ENCODE results near the gene GFOD2.

The GFOD2 gene

DNA sequence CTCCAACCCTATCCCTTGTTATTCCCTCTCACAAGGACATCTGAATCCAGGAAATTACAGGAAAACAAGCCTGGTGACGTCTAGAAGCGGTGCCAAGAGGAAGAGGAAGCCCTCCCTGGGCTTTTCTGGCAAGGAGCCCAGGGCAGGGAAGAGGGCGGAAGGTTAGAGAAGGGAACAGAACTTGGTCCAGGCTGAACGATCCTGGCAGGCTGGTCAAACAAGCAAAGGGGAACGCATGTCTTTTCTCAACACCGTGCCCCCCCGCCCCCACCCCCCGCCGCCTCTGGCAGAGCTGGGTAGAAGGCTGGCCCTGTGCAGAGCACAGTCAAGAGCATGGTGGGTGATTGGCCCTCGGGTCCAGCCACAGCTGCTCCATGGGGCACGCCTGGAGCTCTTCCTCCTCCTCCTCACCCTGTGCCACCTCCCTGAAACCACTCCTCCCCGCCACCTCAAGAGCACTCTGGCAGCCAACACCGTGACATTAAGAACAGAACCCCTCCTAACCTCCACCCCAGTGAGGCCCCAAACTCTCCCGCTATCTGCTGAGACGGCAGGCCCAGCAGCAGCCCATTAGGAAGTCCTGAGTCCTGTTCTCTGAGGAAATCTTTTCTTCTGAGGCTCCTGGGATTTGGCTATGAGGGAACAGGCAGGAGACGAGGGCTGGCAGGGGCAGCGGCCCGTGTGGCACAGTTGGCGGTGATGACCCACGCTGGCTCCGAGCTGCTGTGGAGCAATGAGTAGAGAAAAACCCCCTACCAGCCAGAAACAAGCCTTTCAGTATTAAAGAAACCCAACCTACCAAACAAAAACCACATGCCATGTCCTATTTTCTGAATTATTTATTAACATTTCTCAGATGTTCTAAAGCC is 45.2 kb downstream of the GFOD2 start:
- DNase-seq (ENCODE audit: extremely low read depth in 1 of 2, low read depth in 1 of 2) = no peak

GRCh38 chr16:67672739-67673662 is 46.1 kb downstream of the GFOD2 start:
- DNase-seq (ENCODE audit: extremely low read depth in 1 of 2, low read depth in 1 of 2) = no peak

DNA sequence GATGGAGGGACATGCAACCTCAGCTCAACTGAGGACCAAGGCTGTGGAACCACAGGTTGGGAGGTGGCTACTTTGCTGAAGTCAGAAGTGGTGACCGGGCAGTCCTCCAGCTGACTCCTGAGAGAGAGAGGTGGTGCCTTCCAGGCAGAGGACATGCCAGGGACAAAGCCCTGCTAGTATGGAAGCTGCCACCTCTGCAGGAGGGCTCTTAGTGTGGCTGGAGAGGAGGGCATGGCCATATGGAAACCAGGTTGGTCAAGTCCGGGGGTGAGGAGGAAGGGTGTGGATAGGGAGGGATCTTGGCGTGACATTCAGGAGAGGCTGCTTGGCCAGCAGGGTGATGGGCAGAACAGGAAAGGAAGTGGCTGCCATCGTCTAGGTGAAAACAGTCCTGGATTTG is 46.8 kb downstream of the GFOD2 start:
- no peak for DNase-seq (ENCODE audit: extremely low read depth in 1 of 2, low read depth in 1 of 2)

DNA sequence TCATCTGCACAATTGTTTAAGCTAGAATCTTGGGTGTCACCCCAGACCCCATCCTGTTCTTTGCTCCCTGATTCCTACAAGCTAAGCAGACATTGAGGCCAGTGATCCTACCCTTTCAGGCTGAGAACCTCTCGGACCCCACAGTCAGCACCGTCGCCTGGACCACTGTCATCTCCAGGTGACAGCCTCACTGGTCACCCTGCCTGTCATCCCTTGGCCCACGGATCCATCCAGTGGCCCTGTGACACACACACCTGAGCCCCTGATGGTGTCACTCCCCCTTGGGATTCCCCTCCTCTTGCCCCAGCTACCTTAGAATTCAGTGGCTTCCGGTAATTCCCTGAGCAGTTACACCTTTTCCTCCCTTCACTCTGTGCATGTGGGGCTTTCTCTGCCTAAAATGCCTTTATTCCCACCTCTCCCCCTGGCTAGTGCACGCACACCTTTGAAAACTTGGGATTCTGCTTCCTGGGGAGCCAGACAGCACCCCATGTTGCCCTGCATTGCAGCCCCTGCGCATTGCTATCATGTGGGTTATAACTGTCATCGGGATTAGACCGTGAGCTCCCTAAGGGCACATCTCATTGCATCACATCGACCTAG is 49.5 kb downstream of the GFOD2 start:
- no peak for DNase-seq (ENCODE audit: extremely low read depth in 1 of 2, low read depth in 1 of 2)

DNA sequence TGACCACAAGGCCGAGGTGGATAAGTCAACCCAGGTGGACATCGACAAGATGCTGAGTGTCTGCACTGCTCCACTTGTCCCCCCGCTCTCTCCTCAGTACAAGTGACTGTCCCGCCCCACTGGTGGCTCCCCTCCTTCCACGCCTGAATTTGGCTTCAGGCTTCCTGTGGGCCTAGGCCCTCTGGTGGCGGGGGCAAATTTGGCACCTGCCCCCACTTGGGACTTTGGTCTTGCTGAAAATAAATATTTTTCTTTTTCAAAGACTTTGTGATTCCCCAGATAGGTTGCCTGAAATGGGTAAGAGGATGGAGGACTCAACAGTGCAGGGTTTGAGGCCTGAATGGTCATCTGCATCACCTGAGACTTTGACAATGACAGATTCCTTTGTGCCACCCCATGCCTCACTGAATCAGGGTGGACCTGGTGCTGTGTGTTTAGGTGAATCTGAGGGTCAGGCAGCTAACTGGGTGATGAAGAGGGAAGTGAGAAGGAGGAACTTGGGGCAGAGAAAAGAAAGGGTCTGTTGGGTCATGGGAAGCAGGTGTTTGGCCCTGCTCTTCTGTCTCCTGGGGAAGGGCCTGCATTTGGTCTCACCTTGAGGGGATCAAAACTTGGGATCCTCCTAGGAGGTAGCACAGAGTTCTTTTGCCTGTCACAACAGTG is 50.5 kb downstream of the GFOD2 start:
- DNase-seq (ENCODE audit: extremely low read depth in 1 of 2, low read depth in 1 of 2) = no peak

DNA sequence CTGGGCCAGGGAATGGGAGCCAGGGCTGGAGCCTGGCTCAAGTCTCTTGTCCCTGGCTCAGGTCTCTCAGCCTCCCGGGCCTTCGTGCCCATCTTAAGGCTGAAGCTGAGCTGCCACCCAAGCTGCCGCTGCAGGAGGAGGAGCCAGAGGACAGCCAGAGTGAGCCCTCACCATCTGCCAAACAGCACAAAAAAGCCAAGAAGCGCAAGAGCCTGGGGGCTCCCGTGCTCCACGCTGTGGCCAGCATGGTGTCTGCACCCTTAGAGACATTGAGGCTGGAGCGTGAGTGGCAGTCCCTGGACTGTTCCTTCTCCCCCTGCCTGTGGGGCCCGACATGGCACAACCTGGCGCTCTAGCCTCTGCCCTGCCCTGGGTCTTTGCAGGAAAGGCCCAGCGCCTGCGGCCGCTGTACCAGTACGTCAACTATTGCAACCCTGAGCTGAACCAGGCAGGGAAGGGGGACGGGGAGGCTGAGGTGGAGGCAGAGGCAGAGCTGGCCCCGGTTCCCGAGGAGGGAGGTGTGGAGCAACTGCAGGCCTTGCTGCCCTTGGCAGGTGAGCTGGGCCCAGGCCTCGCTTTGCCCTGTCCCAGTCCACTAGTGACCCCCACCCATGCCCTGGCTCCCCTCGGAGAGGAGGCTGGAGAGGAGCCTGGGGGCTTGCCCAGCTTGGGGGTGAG is 51.2 kb downstream of the GFOD2 start:
- peak; percentile 63 to 77 for DNase-seq (ENCODE audit: extremely low read depth in 1 of 2, low read depth in 1 of 2)

GRCh38 chr16:67667453-67667816 is 51.7 kb downstream of the GFOD2 start:
- DNase-seq (ENCODE audit: extremely low read depth in 1 of 2, low read depth in 1 of 2) = no peak

DNA sequence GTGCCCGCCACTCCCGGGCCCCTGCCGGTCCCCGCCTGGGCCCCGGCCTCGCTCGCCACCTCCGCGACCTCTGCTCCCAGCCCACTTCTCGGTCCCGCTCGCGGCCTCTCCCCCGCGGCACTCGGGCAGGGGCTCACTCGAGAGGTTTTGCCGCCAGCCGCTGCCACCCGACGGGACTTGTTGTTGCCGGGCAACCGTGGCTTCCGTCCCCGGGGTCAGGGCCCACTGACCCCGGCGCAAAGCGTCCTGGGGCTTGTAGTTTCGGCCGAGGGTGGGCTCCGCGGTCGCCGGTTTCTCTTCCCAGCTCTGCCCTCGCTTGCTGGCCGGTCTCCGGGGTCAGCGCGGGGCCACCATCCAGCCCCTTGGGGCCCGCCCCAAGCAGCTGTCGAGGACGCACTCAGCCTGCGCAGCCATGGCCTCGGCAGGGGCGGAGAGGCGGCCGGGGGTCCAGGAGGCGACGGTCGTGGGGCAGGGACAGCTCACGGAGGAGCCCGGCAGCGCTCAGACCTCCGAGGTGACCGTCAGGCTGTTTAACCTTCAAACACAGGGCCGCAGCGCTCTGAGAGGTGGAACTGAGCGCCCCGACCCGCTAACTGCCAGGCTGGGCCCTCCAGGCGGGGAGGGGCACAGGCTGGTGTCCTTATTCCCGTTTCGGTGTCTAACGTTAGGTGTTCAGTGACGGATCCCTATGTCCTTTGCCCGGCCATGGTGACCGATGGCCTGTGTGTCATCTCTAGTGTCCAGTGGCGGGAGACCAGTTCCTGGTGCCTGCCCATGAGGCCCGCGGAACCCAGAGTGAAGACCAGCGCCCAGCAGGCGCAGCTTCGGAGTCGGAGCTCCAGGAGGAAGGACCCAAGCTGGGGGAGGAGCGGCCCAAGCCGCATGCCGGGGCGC is 52.3 kb downstream of the GFOD2 start, which contains the start of the genes C16orf86 and ENKD1:
Gene C16orf86 (plus strand): TSS at position 256 of the 894 bp plus-strand sequence. CDS start 157 bp downstream, at position 413.
Gene ENKD1 (minus strand): TSS at position 192 of the 894 bp plus-strand sequence. CDS start 308 bp downstream, outside the sequence.
- peak; percentile 61 to 74 for DNase-seq (ENCODE audit: extremely low read depth in 1 of 2, low read depth in 1 of 2)

DNA sequence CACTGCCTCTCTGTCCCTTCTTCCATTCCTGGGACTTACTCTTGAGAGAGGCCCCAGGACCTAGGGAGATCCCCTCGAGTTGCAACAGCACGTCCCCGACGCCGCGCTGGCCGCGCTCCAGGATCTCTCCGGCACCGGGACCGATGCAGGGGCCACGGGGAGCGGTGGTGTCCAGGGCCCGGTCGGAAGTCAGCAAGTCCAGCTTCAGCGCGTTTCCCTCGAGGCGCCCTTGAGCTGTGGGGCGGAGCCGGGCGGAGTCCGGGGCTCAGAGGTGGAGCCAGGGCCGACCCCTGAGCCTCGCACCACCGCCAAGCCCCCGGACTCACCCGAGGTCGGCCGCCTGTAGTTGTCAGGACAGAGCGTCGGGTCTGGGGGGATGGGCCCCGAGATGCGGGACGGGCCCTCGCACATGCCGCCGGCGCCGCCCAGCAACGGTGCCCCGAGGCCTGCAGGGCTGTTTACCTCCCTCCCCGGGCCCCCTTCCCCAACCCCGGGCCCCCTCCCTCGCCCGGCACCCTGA is 53.0 kb downstream of the GFOD2 start:
- no peak for DNase-seq (ENCODE audit: extremely low read depth in 1 of 2, low read depth in 1 of 2)

- DNase-seq (ENCODE audit: extremely low read depth in 1 of 2, low read depth in 1 of 2) = no peak
These were observed 53.5 kb downstream of the GFOD2 start for GRCh38 chr16:67665598-67665997.

DNA sequence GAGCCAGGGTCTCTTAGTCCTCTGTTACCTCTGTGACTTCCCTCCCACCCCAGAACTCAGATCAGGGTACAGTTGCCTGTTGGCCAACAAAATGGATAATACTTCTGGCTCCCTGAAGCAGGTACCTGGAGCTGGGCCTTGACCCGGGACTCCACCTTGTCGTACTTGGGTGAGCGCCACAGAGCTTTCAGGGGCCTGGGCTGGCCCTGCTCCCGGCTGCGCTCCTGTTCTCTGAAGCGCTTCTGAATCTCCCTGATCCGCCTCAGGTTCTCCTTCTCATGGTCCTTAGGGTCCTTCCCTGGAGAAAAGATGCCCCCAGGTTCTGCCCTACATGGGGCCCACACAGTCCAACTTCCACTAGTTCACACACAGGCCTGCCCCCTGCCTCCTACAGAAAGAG is 54.2 kb downstream of the GFOD2 start:
- DNase-seq (ENCODE audit: extremely low read depth in 1 of 2, low read depth in 1 of 2) = no peak

DNA sequence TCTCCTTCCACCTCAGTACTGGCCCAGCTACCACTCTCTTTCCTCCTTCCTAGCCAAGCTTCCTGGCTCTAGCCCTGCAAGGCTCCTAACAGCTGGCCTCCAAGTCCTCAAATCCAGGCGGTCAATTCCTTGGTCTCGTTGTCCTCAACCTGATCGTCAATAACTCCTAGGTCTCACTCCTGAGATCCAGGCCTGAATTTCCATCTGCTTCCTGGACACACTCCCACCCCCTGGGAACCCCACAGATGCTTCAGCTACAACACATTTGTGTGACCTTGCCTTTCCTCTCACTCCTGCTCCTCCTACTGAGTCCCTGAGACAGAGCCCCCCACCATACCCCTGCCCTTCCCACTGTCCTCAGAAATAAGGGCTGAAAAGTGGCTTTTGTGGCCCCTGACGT is 54.9 kb downstream of the GFOD2 start:
- DNase-seq (ENCODE audit: extremely low read depth in 1 of 2, low read depth in 1 of 2) = no peak

- DNase-seq (ENCODE audit: extremely low read depth in 1 of 2, low read depth in 1 of 2) = no peak
These were observed 55.3 kb downstream of the GFOD2 start for GRCh38 chr16:67663877-67664222.

- DNase-seq (ENCODE audit: extremely low read depth in 1 of 2, low read depth in 1 of 2) = no peak
These were observed 55.8 kb downstream of the GFOD2 start for GRCh38 chr16:67663151-67663876.

DNA sequence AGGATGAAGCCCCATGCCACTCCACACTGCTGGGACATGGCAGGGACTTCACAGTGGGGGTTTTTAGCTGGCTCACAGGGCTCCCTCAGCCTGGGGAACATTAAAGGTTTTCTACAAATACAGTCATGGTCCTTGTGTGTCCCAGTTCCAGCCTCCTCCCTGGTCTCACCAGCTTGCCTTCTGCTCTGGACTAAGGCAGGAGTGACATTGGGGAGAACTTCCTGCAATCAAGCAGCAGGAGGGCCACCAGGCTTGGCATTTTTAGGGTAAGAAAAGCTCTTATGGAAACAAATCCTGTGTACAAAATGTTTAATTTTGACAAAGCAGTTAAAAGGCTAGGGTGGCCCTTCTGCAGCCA is 56.5 kb downstream of the GFOD2 start:
- no peak for DNase-seq (ENCODE audit: extremely low read depth in 1 of 2, low read depth in 1 of 2)

DNA sequence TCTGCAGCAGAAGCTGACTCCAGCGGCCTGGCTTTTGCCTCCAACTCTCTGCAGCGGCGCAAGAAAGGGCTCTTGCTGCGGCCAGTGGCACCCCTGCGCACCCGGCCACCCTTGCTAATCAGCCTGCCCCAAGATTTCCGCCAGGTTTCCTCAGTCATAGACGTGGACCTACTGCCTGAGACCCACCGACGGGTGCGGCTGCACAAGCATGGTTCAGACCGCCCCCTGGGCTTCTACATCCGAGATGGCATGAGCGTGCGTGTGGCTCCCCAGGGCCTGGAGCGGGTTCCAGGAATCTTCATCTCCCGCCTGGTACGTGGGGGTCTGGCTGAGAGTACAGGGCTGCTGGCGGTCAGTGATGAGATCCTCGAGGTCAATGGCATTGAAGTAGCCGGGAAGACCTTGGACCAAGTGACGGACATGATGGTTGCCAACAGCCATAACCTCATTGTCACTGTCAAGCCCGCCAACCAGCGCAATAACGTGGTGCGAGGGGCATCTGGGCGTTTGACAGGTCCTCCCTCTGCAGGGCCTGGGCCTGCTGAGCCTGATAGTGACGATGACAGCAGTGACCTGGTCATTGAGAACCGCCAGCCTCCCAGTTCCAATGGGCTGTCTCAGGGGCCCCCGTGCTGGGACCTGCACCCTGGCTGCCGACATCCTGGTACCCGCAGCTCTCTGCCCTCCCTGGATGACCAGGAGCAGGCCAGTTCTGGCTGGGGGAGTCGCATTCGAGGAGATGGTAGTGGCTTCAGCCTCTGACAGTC is 57.0 kb downstream of the GFOD2 start:
- no peak for DNase-seq (ENCODE audit: extremely low read depth in 1 of 2, low read depth in 1 of 2)

GRCh38 chr16:67661101-67661761 is 57.9 kb downstream of the GFOD2 start:
- no peak for DNase-seq (ENCODE audit: extremely low read depth in 1 of 2, low read depth in 1 of 2)
